22Rv1 (cell line): ENCODE results near the gene GRIK5.

Experiments used
- H3K27ac ChIP-seq: fragments of 450-650 bp; 2 replicates; pipeline ENCODE4 v1.5.1; 2017
- CTCF ChIP-seq: fragments of 450-650 bp; IDR thresholded peaks from 2 replicates; pipeline ENCODE4 v1.5.1; 2017; ENCODE audit warnings: mild to moderate bottlenecking
- ZFX ChIP-seq: fragments of 450-650 bp; IDR thresholded peaks from 2 replicates; pipeline ENCODE4 v1.6.1; 2017; ENCODE audit warnings: antibody characterized with exemption, borderline replicate concordance

The GRIK5 gene

DNA sequence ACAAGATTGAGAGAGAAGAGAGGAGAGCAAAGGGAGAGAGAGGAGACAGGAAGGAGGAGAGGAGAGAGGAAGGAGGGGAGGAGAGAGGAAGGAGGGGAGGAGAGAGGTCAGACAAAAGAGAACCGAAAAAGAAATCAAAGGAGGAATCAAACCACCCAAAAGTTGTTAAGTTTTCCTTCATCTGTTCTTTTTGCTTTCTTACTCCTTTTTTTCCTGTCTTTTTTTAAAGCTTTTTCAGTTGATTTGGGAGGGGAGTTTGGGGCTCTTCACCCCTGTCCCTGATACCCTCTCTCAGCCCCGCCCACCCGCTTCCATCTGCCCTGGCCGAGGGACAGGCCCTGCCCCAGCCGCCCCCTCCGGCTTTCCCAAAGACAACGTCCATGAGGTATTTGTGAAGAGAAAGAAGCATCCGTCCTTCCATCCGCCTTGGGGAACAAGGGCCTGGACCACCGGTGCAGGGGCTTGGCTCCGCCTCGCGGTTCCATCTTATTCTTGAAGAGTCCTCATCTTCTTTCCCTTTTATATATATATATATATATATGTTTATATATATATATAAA lies 19.3 kb upstream of the GRIK5 start:
- TF ChIP-seq CTCF (no peak), ZFX (no peak)
- H3K27ac ChIP-seq = no peak overlapping the region

- no peak for TF ChIP-seq ZFX
- no peak for TF ChIP-seq CTCF
- H3K27ac ChIP-seq = no peak overlapping the region
Measured at GRCh38 chr19:42088471-42089190, 18.6 kb upstream of the GRIK5 start.

- TF ChIP-seq CTCF (no peak), ZFX (no peak)
Measured at GRCh38 chr19:42086770-42087550, 17.0 kb upstream of the GRIK5 start.

DNA sequence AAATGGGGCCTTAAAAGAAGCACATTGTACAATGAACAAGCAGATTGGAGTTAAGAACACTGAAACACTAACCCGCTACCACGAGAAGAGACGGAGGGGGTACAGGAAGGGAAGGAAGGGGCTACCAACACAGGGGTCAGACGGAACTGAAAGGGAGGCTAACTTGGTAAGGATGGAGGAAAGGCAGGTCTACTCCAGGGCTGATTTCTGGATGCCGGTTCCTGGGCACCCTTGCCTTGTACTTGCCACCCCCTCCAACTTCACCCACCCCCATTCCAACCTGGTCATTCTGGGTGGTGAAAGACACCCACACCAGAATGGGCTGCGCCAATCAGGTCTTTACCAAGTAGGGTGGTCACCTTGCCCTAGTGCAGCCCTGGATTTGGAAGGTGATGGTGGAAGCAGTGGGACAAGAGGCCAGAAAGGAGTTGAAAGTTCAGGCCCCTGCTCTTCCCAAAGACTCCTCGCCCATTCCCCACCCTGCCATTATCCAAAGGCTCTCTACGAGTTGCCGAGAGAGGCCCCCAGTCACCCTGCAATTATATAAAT lies 16.3 kb upstream of the GRIK5 start:
- no peak for TF ChIP-seq ZFX
- TF ChIP-seq CTCF = no peak

More at GRCh38 chr19:42086770-42087550, 17.0 kb upstream of the GRIK5 start:
- H3K27ac ChIP-seq = no peak overlapping the region

GRCh38 chr19:42083537-42083936 lies 13.5 kb upstream of the GRIK5 start:
- TF ChIP-seq CTCF (no peak), ZFX (no peak)
- no peak overlapping the region for H3K27ac ChIP-seq

More for the DNA sequence above, 16.3 kb upstream of the GRIK5 start:
- H3K27ac ChIP-seq = no peak overlapping the region

- peak; percentile 41 for TF ChIP-seq CTCF
- no peak for TF ChIP-seq ZFX
- no peak overlapping the region for H3K27ac ChIP-seq
Measured at GRCh38 chr19:42081584-42082203, 11.7 kb upstream of the GRIK5 start.
